Tibial nerve (tissue), 4 donors: ENCODE measurements around the gene CMTM7. TPM values are rescaled to one million over a fixed set of nuclear protein-coding genes. Genes with fewer than 3 reads are reported as not detected.

ENCODE experiments used
- DNase-seq, 2 donors: peaks; one replicate each; pipeline ENCODE4 v3.0.0-alpha.2; 2019; ENCODE audit warnings: low spot score in 2 of 2
- H3K27ac ChIP-seq, 4 donors: fragments of 200-600 bp; sonication (generic) in 3 of 4; one replicate each; pipeline ENCODE4 v1.5.1; 2017 to 2019; ENCODE audit warnings: mild to moderate bottlenecking in 1 of 4
- H3K27me3 ChIP-seq, 2 donors: fragments of 200-600 bp; sonication (generic) in 1 of 2; one replicate each; pipeline versions ENCODE4 v1.5.1 to v1.6.0; 2017 to 2019
- H3K36me3 ChIP-seq, 3 donors: fragments of 200-600 bp; sonication (generic); one replicate each; pipeline ENCODE4 v1.5.1; 2018 to 2019
- H3K4me1 ChIP-seq, 4 donors: fragments of 200-600 bp; sonication (generic) in 3 of 4; one replicate each; pipeline ENCODE4 v1.5.1; 2017 to 2019
- H3K4me3 ChIP-seq, 4 donors: fragments of 200-600 bp; sonication (generic) in 3 of 4; one replicate each; pipeline ENCODE4 v1.5.1; 2017 to 2019; ENCODE audit warnings: mild to moderate bottlenecking in 1 of 4, moderate library complexity in 1 of 4
- H3K9me3 ChIP-seq, 4 donors: fragments of 200-600 bp; sonication (generic) in 3 of 4; one replicate each; pipeline ENCODE4 v1.5.1; 2017 to 2019
- CTCF ChIP-seq, 5 experiments: fragments of 200-600 bp in 3 of 5; fragments of 450-650 bp in 2 of 5; sonication (generic) in 3 of 5; IDR thresholded peaks; one replicate each; pipeline ENCODE4 v1.5.1; 2016 to 2019; ENCODE audit warnings: antibody characterized with exemption in 5 of 5, mild to moderate bottlenecking in 3 of 5, moderate library complexity in 2 of 5
- EP300 ChIP-seq, 2 donors: sonication (generic); formaldehyde crosslinking; IDR thresholded peaks; one replicate each; pipeline ENCODE4 v1.6.1; 2017; ENCODE audit warnings: antibody characterized with exemption in 2 of 2, mild to moderate bottlenecking in 1 of 2
- POLR2A ChIP-seq, 2 donors: fragments of 450-650 bp; IDR thresholded peaks; one replicate each; pipeline ENCODE4 v1.6.1; 2017; ENCODE audit warnings: antibody characterized with exemption in 2 of 2, mild to moderate bottlenecking in 2 of 2, moderate library complexity in 2 of 2
- WGBS, 2 donors: methylation state at CpG; one replicate each; pipeline ENCODE4 v1.1.5; 2018; 5-methylcytosine and 5-hydroxymethylcytosine counted together
- total RNA-seq, 4 donors: library from RNA; depleted of rRNA; stranded (reverse); fragments of >200 nt; gene quantifications; one replicate each; pipeline ENCODE4 v1.1.0, GENCODE V29; 2016

The CMTM7 gene
- total RNA-seq, 4 donors from 2014 or later = 10.4 to 47.4 (median 19.5) TPM

- Histone ChIP-seq H3K27ac (peak overlapping the region in 1 of 4 donors; percentile 22), H3K36me3 (no peaks in the 10 kb centered on the region), H3K27me3 (no peaks in the 10 kb centered on the region), H3K4me1 (peaks cover 0 to 33% (median 18%) of the 10 kb centered on the region in 4 donors), H3K4me3 (no peak overlapping the region), H3K9me3 (no peaks in the 10 kb centered on the region)
- TF ChIP-seq POLR2A (IDR thresholded peaks at IDR 0.05) = no peak
- TF ChIP-seq EP300 (IDR thresholded peaks at IDR 0.05) = no peak
- no peak for TF ChIP-seq CTCF (IDR thresholded peaks at IDR 0.05)
- no peak for DNase-seq
- 74 to 82% methylated on average over 7 of the region's 7 CpGs for WGBS, 2 donors
These were observed 14.2 kb downstream of the CMTM7 start for GRCh38 chr3:32405711-32406323.

GRCh38 chr3:32406486-32407408 lies 15.1 kb downstream of the CMTM7 start:
- Histone ChIP-seq H3K27me3 (no peaks in the 10 kb centered on the region), H3K27ac (peak overlapping the region in 2 of 4 donors; percentile 31 to 38), H3K4me1 (peaks cover 0 to 24% (median 12%) of the 10 kb centered on the region in 4 donors), H3K9me3 (no peaks in the 10 kb centered on the region), H3K36me3 (no peaks in the 10 kb centered on the region), H3K4me3 (no peak overlapping the region)
- no peak for DNase-seq
- TF ChIP-seq EP300 (IDR thresholded peaks at IDR 0.05) (peak in 1 of 2 donors; percentile 73), CTCF (IDR thresholded peaks at IDR 0.05) (no peak), POLR2A (IDR thresholded peaks at IDR 0.05) (no peak)
- 87 to 88% methylated on average over 7 of the region's 7 CpGs for WGBS, 2 donors

- no peak overlapping the region for H3K4me3 ChIP-seq
- no peak for TF ChIP-seq CTCF (IDR thresholded peaks at IDR 0.05)
- no peak for TF ChIP-seq EP300 (IDR thresholded peaks at IDR 0.05)
- no peak for TF ChIP-seq POLR2A (IDR thresholded peaks at IDR 0.05)
These were observed 19.0 kb downstream of the CMTM7 start for GRCh38 chr3:32410367-32411246.

GRCh38 chr3:32411442-32411841 lies 19.8 kb downstream of the CMTM7 start:
- TF ChIP-seq CTCF (IDR thresholded peaks at IDR 0.05) = no peak
- TF ChIP-seq EP300 (IDR thresholded peaks at IDR 0.05) = no peak
- TF ChIP-seq POLR2A (IDR thresholded peaks at IDR 0.05) = no peak
- no peak for DNase-seq
- Histone ChIP-seq H3K4me1 (peaks cover 0 to 17% (median 4%) of the 10 kb centered on the region in 4 donors), H3K9me3 (no peaks in the 10 kb centered on the region), H3K4me3 (no peak overlapping the region), H3K27me3 (no peaks in the 10 kb centered on the region), H3K27ac (no peak overlapping the region), H3K36me3 (no peaks in the 10 kb centered on the region)
- WGBS, 2 donors = 81 to 85% methylated on average over 5 of the region's 5 CpGs

More at GRCh38 chr3:32410367-32411246, 19.0 kb downstream of the CMTM7 start:
- no peak for DNase-seq
- Histone ChIP-seq H3K27ac (peak overlapping the region in 1 of 4 donors; percentile 46), H3K4me1 (peaks cover 0 to 17% (median 4%) of the 10 kb centered on the region in 4 donors), H3K9me3 (no peaks in the 10 kb centered on the region), H3K36me3 (no peaks in the 10 kb centered on the region), H3K27me3 (no peaks in the 10 kb centered on the region)
- 53 to 58% methylated on average over 10 of the region's 10 CpGs for WGBS, 2 donors
